Astrocyte (in vitro differentiated cells and primary cell): ENCODE data around the gene CCNYL1.

ENCODE experiments used
- EZH2 ChIP-seq: IDR thresholded peaks from 2 replicates; pipeline ENCODE4 v1.6.1; 2012; ENCODE audit warnings: mild to moderate bottlenecking, low read length, inconsistent platforms; ENCODE audit not compliant: insufficient read depth
- TF ChIP-seq, protein P1 (sequence below): IDR thresholded peaks from 2 replicates; pipeline ENCODE4 v1.5.1; 2011; ENCODE audit warnings: low read depth, mild to moderate bottlenecking, inconsistent platforms, low read length, moderate library complexity; ENCODE audit not compliant: insufficient read depth

DNA sequence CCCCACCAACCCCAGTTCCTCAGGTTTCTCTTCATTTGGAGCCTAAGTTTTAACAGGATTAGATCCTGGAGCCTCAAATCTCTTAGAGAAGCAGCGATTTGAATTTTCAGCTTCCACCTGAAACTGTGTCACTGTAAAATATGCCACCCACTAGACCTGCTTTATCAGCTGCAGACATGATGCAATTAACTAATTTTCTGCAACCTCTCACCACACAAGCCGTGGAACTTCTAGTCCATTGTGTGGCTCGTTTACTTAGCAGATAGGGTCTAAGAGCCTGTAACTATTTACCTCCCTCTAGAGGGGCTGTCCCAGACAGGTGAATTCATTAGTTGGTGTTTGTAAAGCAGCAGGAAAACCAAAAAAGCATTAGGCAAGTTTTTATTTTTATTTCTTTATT lies 89.8 kb downstream of the CCNYL1 start:
- TF ChIP-seq, protein P1, sequence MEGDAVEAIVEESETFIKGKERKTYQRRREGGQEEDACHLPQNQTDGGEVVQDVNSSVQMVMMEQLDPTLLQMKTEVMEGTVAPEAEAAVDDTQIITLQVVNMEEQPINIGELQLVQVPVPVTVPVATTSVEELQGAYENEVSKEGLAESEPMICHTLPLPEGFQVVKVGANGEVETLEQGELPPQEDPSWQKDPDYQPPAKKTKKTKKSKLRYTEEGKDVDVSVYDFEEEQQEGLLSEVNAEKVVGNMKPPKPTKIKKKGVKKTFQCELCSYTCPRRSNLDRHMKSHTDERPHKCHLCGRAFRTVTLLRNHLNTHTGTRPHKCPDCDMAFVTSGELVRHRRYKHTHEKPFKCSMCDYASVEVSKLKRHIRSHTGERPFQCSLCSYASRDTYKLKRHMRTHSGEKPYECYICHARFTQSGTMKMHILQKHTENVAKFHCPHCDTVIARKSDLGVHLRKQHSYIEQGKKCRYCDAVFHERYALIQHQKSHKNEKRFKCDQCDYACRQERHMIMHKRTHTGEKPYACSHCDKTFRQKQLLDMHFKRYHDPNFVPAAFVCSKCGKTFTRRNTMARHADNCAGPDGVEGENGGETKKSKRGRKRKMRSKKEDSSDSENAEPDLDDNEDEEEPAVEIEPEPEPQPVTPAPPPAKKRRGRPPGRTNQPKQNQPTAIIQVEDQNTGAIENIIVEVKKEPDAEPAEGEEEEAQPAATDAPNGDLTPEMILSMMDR: no peak
- TF ChIP-seq EZH2: no peak
